Stimulated activated naive CD4-positive, alpha-beta T cell treated with Interleukin-2 at 50 U/mL for 16 hours (primary cell): ENCODE measurements around the gene CHST3.
"Not testable (repeated sequence)": the region's sequence is repeated elsewhere in the genome, so short reads cannot be mapped to it uniquely, and the experiment has no call there.

ENCODE experiments used
- DNase-seq: peaks from one replicate; lab custom pipeline; 2025; lab: John Stamatoyannopoulos, UW

CHST3 gene, protein sequence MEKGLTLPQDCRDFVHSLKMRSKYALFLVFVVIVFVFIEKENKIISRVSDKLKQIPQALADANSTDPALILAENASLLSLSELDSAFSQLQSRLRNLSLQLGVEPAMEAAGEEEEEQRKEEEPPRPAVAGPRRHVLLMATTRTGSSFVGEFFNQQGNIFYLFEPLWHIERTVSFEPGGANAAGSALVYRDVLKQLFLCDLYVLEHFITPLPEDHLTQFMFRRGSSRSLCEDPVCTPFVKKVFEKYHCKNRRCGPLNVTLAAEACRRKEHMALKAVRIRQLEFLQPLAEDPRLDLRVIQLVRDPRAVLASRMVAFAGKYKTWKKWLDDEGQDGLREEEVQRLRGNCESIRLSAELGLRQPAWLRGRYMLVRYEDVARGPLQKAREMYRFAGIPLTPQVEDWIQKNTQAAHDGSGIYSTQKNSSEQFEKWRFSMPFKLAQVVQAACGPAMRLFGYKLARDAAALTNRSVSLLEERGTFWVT

DNA sequence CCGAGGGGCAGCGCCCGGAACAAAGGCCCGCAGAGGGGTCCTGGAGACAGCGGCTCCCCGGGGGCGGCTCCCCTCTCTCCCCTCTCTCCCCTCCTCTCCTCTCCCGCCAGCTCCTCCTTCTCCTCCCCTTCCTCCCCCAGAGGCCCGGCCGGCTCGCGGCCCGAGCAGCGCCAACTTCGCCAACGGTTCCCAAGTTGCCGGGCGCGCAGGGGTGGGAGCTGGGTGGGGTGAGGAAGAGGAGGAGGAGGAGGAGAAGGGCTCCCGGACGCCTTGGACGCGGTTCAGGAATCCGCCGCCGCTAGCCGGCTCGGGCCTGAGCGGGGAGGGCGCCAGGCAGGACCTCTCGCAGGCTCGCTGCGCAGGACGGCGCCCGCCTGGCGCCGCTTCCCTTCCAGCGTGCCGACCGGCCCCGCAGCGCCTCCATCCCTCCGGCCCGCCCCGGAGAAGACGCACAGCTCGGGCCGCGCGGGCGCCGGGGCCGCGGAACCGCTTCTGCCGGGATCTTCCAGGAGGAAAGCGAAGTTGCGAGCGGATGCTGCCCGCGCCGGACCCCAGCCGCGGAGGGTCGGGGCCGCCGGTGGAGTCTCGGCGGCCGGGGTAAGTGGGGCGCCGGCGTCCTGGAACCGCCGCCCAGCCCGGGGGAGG, at the start of gene CHST3:
CHST3 (plus strand) TSS at position 298 of the 645 bp plus-strand sequence. CDS start 41,448 bp downstream, outside the sequence.
- no peak for DNase-seq

DNA sequence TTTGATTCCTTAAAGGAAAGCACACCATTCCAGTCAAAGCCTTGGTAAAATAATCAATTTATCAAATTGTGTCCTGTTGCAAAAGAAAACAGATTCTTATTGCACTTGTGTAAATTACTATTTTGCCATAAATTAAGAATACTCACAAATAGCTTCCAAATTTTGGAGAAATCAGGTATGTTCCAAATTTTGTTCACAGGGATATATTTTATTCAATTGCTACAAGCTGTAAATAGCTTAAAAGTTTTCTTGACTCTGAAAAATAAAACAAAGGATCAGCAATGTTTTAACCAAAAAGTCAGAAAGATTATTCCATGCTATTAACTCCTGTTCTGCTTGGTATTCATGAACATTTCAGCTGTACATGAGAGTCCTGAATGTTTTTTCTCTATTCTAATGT, 47.4 kb upstream of the CHST3 start:
- DNase-seq = no peak

DNA sequence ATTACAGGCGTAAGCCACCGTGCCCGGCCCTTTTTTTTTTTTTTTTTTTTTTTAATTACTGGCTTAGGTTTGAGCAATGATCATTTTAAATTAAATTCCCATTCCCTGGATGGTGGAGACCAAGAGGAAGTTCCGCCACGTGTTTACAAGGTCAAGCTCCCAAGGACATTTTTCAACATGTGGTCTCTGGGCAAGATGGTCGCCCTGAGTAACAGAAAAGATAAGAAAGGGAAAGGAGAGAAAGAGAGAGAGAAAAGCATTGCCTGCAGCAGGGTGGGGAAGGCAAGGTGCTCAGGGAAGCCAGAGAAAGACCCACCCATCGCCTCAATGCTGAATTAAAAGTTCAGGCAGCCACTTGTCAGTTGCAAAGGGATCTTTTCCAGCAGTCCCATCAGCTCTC, 45.2 kb upstream of the CHST3 start:
- DNase-seq = no peak

DNA sequence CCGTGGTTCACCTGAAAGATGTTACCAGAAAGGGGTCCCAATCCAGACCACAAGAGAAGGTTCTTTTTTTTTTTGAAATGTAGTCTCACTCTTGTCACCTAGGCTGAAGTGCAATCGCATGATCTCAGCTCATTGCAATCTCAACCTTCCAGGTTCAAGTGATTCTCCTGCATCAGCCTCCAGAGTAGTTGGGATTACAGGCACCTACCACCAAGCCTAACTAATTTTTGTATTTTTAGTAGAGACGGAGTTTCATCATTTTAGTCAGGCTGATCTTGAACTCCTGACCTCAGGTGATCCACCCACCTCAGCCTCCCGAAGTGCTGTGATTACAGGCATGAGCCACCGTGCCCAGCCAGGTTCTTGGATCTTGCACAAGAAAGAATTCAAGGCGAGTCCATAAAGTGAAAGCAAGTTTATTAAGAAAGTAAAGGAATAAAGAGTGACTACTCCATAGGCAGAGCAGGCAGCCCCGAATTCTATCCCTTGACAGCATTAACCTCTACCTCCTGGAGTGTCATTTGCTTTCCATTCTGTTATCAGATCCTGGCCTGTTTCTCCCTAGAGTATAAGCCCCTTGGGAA, 44.1 kb upstream of the CHST3 start:
- DNase-seq = not testable (repeated sequence)

DNA sequence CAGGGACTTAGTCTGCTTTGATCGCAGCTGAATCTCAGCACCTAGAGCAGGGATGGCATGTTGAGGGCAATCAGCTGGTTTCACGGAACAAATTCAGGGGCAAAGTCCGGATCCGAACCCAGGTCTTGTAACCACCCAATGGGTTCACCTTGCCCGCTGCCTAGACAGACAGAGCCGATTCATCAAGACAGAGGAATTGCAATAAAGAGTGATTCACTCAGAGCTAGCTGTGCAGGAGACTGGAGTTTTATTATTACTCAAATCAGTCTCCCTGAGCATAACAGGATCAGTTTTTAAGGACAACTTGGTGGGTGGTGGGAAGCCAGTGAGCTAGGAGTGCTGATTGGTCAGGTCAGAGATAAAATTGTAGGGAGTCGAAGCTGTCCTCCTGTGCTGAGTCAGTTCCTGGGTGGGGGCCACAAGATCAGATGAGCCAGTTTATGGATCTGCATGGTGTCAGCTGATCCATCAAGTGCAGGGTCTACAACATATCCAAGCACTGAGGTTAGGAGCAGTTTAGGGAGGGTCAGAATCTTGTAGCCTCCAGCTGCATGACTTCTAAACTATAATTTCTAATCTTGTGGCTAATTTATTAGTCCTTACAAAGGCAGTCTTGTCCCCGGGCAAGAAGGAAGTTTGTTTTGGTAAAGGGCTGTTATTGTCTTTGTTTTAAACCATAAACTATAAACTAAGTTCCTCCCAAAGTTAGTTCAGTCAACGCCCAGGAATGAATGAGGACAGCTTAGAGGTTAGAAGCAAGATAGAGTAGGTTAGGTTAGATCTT, 43.5 kb upstream of the CHST3 start:
- DNase-seq = no peak

DNA sequence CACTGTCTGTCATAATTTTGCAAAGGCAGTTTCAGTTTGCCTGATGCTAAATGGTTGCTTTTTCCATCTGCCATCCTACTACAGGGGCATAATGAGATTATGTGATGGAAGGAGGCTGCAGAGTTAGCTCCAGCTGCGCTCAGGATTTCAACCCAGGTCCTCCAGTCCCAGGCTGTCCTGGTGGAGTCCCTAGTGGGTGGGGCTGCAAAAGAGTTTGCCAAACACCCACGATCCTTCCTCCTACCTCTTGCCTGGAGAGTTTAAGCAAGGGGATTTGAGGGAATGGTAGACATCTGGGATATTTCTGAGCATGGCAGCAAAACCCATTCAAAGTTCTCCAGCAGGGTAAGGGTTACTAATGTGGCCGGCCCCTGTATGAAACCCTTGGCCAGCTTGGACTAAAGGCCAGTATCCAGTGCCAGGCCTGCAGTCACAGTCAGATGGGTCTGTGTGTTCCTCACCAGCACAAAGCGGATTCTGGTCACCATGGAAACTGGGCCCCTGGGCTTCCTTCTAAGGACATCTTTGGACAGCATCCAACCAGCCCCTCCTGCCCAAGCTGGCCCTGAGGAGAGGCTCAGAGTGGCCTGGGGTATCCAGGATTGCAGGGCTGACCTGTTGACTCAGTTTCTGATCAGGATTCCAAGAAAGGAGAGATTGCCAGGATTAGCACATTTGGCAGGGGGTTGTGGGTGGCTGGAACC, 42.7 kb upstream of the CHST3 start:
- DNase-seq = no peak

DNA sequence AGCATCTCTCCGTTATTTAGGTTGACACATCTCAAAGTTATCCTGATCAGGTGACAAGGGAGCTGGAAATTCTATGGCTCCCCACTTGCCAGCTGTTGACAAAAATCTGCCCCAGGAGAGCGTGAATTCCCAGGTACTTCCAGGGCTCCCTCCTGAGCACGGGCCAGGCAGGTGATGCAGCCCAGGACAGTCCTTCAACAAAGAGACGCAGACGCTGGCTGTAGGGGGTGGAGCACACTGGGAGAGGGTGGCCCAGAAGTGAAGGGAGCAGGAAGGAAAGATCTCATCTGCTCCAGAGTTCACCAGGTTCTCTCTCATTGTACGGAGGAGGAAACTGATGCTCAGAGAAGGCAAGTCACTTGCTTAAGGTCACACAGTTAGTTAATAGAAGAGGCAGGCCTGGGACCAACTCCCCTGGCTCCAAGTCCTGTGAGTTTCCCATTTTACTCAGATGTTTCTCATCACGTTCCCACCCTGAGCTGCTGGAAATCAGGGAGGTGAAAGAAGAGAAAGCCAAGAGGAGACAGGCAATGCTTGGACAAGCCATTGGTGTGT, 41.0 kb upstream of the CHST3 start:
- DNase-seq = no peak

DNA sequence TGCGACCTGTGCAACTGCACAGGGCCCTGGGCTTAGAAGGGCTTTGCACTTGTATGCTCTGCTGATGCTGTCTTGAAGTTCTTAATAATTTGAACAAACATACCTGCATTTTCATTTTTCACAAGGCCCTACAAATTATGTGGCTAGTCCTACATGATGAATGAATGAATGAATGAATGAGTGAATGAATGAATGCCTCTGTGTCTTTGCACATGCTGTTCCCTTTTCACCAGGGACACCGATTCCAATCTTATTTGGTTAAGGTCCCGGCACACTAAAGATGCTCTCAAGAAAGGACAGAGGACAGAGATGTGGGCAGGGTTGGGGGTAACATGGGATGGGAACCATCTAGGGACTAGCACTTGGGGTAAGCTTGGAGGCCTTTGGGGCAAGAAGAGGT, 39.4 kb upstream of the CHST3 start:
- no peak for DNase-seq

DNA sequence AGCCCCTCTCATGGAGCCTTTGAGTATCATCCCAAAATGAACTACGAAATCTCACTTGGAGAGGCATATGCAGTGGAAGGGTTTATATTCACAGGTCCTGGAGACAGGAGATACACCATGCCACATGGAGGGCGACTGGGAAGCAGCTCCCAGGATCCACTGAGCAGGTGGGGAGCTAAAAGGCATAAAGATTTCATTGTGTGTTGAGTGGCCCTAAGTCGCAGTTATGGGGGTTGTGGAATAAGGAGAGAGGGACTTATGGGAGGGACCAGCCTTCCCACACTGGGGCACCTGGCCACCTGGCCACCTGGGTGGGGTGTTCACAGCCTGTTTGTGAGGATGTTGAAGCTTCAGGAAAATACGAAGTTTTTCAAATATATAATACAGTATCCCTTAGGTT, 37.0 kb upstream of the CHST3 start:
- no peak for DNase-seq

DNA sequence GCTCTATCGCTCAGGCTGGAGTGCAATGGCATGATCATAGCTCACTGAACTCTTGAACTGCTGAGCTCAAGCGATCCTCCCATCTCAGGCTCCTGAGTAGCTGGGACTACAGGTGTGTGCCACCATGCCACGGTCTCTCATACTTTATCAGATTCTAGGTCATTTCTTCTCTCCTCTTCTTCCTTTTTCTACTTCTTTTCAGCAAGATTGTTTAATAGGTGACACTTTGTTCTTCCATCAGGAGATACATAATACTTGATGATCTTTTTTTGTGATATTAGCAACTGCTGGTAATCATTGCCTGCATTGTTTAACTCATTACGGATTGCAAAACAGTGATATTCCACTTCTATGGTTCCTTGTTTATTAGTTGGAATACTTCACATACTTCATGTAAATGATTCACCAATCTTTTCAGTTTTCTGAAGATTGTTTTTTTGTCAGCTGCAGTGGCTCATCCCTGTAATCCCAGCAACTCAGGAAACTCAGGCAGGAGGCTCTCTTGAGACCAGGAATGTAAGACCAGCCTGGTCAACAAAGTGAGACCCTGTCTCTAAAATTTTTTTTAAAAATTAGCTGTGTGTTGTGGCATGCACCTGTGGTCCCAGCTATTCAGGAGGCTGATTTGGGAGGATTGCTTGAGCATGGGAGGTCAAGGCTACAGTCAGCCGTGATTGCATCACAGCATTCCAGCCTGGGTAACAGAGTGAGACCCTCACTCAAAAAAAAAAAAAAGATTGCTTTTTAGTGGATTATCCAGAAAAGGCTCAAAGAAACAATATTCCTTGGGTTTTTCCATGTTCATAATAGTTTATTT, 36.2 kb upstream of the CHST3 start:
- DNase-seq = no peak

DNA sequence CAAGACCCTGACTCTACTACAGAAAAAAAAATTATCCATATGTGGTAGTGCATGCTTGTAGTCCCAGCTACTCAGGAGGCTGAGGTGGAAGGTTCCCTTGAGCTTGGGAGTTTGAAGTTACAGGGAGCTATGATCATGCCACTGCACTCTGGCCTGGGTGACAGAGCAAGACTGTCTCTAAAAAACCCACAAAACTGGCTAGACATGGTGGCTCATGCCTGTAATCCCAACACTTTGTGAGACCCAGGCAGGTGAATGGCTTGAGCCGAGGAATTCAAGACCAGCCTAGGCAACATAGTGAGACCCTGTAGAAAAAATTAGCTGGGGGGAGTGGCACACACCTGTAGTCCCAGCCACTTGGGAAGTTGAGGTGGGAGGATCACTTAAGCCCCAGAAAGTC, 32.9 kb upstream of the CHST3 start:
- DNase-seq = no peak

DNA sequence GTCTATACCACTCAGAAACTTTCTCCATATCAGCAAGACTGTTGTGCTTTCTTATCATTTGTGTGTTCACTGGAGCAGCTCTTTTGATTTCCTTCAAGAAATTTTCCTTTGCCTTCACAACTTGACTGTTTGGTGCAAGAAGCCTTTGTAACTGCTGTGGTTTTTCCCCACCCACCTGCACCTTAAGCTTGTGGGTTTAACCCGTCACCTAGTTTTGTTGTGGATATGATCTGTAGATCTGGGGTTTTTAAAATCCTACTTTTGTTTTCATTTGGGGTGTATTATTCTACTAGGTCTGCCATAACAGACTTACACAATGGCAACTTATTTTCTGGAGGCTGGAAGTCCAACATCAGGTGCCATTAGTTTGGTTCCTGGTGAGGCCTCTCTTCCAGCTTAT, 30.5 kb upstream of the CHST3 start:
- DNase-seq = peak; percentile 65

DNA sequence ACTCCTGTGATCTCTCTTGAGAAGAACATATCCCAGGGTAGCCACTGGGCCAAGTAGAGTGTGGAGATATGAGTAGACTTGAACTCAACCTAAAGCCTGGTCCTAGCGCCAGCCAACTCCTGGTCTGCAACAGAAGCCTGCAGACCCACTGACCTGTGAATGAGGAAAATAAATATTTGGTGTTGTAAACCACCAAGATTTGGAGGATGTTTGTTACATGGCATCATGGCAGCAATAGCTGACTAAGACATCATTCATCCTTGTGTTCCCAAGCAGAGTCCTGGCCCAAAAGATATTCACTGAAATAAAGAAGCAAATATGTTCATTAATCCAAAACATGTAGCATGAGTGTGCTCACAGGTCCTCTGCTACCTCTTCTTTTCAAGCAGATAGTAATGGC, 26.0 kb upstream of the CHST3 start:
- DNase-seq = no peak

DNA sequence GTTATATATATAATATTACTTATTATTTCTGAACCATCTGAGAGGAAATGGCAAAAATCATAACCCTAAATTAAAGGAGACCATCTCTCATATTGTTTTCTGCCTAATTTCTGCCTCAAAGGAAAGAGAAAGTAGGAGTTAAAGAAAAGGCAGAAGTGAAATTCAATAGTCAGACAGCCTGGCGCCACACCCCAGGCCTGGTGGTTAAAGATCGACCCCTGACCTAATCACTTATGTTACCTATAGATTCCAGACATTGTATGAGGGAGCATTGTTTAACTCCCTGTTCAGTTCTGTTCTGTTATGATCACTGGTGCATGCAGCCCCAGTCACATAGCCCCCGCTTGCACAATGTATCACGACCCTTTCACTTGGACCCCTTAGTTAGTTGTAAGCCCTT, 24.9 kb upstream of the CHST3 start:
- DNase-seq = no peak

DNA sequence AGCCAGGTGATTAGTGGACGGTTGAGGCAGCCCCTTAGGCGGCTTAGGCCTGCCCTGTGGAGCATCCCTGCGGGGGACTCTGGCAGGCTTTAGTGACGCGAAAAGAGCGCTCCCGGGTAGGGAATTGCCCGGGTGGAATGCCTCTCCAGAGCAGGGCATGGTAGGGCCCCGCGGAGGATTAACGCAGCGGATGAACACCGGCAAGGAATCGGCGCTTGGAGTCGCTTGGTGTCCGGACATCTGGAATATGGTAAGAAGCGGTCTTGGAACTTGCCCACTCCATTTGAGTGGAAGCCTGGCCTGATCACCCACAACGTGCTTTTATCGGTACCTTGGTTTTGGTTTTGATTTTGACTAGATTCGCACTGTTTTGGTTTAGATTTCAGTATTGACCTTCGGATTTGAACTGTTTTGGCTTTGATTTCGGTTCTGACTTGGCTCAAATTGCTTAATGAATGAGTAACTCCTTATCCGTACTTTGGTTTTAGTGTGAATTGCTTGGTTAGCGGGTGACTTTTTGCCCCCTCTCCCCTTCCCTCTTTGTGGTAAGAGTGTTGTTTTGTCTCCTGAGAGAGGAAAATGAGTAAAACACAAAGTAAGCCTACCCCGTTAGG, 24.2 kb upstream of the CHST3 start:
- peak; percentile 21 for DNase-seq

DNA sequence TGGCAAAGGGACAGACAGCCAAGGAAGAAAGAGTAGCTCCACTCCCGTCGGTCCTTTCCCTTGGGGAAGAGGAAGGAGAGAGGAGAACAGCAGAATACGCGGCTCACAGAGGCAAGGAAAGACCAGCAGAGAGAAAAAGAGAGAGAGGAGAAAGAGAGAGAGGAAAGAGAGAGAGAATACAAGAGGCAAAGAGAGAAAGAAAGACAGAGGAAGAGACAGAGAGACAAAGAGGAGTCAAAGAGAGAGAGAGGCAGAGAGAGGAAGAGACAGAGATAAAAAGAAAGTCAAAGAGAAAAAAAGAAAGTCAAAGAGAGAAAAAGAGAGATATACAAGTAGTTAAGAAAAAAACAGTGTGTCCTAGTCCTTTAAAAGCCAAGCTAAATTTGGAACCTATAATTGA, 23.4 kb upstream of the CHST3 start:
- DNase-seq = no peak

DNA sequence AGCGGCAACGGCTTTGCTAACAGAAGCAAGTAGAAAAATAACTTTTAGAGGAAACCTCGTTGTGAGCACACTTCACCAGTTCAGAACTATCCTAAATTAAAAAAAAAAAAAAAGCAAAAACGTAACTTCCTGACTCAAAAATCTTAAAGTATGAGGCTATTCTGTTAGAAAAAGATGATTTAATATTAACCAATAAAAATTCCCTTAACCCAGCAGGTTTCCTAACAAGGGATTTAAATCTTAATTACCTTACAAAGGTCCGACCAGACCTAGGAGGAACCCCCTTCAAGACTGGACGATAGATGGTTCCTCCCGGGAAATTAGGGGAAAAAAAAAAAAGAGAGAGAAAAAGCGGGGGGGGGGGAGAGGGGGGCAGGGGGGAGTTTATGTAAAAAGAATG, 22.9 kb upstream of the CHST3 start:
- no peak for DNase-seq

DNA sequence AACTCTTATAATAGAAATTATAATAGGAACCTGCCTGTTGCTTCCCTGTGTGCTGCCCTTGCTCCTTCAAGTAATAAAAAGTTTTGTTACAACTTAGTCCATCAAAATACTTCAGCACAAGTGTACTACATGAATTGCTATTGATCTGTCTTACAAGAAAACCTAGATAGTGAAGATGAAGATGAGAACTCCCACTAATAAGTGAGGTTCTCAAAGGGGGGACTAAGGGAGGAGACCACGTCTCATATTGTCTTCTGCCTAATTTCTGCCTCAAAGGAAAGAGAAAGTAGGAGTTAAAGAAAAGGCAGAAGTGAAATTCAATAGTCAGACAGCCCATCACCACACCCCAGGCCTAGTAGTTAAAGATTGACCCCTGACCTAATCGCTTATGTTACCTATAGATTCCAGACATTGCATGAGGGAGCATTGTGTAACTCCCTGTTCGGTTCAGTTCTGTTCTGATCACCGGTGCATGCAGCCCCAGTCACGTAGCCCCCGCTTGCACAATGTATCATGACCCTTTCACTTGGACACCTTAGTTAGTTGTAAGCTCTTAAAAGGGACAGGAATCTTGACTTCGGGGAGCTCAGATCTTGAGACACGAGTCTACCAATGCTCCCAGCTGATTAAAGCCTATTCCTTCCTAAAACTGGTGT, 18.2 kb upstream of the CHST3 start:
- no peak for DNase-seq

DNA sequence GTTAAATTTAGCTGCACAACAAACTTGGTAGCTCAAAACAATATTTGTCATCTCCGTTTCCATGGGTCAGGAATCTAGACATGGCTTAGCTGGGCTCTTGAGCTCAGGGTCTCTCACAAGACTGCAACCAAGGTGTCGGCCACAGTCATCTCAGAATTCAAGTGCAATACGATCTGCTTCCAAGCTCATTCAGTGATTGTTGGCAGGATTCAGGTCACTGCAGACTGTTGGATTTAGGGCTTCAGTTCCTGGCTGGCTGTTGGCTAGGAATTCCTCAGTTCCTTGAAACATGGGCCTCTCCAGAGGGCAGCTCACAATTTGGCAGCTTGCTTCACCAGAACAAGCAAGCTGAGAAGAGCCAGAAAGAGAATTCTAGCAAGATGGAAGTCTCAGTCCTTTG, 17.5 kb upstream of the CHST3 start:
- DNase-seq = no peak
